Ramos (cell line): Measurements from ENCODE around the gene LCN1.

Source experiments
- in situ Hi-C: fragments of 300-500 bp; cut with MboI; formaldehyde crosslinking; loops from one replicate; pipeline ENCODE4 v1.14.3; 2022; ENCODE audit warnings: low sequenced_read_pairs; ENCODE audit not compliant: unreplicated experiment

The LCN1 gene

DNA sequence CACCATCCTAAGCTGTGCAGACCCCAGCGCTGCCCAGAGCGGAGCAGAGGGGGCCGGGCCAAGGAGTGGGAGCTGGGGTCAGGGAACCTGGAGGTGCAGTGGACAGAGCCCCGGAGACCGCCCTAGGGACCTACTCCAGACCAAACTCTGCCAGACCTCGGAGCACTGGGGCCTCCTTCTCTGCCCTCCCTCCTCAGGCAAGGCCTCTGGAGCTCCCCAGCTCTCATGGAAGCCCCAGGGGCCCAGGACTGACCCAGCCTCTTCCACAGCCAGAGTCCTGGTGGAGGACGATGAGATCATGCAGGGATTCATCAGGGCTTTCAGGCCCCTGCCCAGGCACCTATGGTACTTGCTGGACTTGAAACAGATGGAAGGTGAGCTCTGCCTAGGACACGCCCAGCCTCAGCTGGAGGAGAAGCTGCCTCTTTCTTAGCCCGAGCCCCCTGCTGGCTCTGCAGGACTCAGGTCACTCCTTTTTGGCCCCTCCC lies 43.9 kb downstream of the LCN1 start:
- in situ Hi-C loops: no loop called here

- in situ Hi-C loops: no loop called here
These were observed 44.4 kb downstream of the LCN1 start for GRCh38 chr9:135565636-135566035.

DNA sequence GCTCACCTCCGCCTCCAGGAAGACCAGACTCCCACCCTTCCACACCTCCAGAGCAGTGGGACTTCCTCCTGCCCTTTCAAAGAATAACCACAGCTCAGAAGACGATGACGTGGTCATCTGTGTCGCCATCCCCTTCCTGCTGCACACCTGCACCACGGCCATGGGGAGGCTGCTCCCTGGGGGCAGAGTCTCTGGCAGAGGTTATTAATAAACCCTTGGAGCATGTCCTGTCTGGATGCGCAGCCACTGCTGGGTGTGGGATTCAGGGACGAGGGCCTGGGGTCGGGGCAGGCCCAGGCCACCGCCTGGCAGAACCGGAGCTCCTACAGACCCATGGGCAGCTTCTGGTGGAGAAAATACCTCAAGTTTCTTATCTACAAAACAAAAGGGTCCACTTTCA lies 45.3 kb downstream of the LCN1 start:
- in situ Hi-C loops: no loop called here

- in situ Hi-C loops: no loop called here
These were observed 46.1 kb downstream of the LCN1 start for GRCh38 chr9:135567311-135567710.

GRCh38 chr9:135568026-135568425 lies 46.8 kb downstream of the LCN1 start:
- in situ Hi-C loops: no loop called here

- in situ Hi-C loops: no loop called here
These were observed 49.2 kb downstream of the LCN1 start for GRCh38 chr9:135570456-135570855.

- in situ Hi-C loops: no loop called here
These were observed 51.0 kb downstream of the LCN1 start for GRCh38 chr9:135572233-135572632.

DNA sequence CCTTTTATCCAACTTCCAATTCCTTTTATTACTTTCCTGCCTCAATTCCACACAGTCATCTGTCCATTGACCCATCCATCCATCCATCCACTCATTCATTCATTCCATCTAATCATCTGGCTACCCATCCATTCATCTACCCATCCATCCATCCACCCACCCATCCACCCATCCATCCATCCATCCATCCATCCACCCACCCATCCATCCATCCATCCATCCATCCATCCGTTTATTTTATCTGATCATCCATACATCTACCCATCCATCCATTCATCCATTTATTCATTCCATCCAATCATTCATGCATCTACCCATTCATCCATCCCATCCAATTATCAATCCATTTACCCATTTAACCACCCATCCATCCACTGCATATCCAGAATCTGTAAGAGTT lies 51.9 kb downstream of the LCN1 start:
- in situ Hi-C loops: no loop called here

- in situ Hi-C loops: no loop called here
These were observed 53.1 kb downstream of the LCN1 start for GRCh38 chr9:135574331-135574730.

DNA sequence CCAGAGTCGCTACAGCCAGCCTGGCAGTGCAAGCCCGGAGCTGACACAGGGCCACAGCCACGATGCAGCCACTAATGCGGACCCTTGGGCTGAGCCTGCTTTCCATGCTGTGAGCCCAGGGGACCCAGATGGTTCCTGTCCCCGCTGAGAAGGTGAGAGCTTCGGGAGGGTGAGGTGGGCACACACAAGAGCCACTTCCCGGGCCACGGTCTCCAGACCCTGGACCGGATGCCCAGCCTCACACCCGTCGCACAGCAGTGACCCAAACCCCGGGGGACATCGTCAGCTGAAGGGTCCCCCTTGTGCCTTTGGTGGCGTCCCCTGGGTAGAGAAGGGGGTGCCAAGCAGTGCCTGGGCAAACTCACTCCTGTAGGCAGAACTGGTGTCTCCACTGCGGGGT lies 53.7 kb downstream of the LCN1 start:
- in situ Hi-C loops: no loop called here
